ENCODE data around the gene LHFPL6.

GRCh38 chr13:39322836-39323585 lies 280.0 kb downstream of the LHFPL6 start:
- TF ChIP-seq CTCF (IDR thresholded peaks at IDR 0.05; ENCODE audit: low read depth, low read length): no peak
- no peak for TF ChIP-seq POLR2A (IDR thresholded peaks at IDR 0.05; ENCODE audit: extremely low read depth, insufficient read length)
- TF ChIP-seq MAX (IDR thresholded peaks at IDR 0.05; ENCODE audit: low read depth, low read length): no peak
- no peak for TF ChIP-seq MYC (IDR thresholded peaks at IDR 0.05; ENCODE audit: low read depth, low read length)
